GM12865 (cell line): ENCODE measurements around the gene UCN3.
"Not testable (repeated sequence)": the region's sequence is repeated elsewhere in the genome, so short reads cannot be mapped to it uniquely, and the experiment has no call there.

ENCODE experiments used
- DNase-seq: peaks from one replicate; pipeline ENCODE4 v3.0.0; 2010; ENCODE audit warnings: low read depth
- H3K4me3 ChIP-seq: 2 replicates; pipeline ENCODE4 v1.5.1; 2011; ENCODE audit warnings: mild to moderate bottlenecking, low read depth, low read length, control low read depth
- CTCF ChIP-seq: IDR thresholded peaks from 2 replicates; pipeline ENCODE4 v1.5.1; 2011; ENCODE audit warnings: low read length, control low read depth, low read depth, inconsistent platforms; ENCODE audit not compliant: insufficient read depth; ENCODE audit errors: missing control alignments

Gene UCN3

DNA sequence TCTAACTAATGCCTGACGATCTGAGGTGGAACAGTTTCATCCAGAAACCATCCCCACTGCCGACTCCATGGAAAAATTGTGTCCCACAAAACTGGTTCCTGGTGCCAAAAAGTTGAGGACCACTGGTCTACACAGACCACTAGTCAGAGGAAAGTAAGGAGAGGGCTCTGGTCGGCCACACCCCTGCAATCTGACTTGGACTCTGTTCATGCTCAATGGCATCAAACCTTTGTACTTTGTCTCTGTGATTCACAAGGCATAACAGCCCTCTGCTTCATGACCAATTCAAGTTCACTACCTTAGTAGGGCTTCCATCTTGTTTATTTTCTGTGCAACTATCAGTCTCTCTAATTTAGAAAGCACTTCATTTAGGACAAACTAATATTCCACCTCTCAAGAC, 38.0 kb downstream of the UCN3 start:
- no peak for TF ChIP-seq CTCF

DNA sequence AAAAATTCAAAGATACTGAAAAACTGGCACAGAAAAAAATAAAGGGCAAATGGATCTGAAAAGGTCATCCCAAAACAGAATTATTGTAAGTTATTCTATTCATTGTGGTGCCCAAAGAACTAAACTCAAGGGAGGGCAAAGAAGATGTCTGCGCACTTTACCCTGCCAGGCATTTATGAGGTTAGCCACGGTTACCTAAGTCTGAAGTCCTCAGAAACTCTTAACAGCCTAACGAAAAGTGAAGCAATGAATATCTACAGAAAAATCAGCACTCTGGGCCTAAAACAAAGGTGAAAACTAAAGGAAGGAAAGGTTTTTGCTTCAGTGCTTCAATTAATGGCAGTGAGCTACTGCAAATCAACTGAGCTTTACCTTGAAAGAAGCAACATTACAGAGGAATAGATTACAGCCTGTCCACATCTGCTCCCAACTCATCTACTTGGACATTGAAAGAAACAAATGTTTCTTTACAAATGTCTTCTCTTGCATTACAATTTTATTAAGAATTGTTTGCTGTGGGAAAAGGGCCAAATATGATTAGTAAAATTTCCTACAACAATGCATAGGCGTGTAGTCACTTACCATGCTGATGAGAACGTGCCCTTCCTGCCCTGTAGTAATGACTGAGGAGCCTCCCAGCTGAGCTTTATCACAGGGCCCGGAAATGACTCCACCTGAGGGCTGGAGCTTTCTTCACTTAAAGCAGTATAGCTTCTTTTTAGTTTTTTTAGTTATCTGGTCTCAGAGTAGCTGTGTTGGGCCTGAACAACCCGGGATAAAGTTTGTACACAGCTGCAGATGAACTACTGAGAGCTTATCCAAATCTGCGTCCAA, 39.7 kb downstream of the UCN3 start, which contains the start of gene TUBAL3:
Gene TUBAL3, minus strand, starts transcription at position 621 of the 834 bp plus-strand sequence. Its CDS starts 36 bp downstream, at position 585.
- H3K4me3 ChIP-seq: no peak within 1 kb of the TSS
- TF ChIP-seq CTCF: no peak
- no peak for DNase-seq

More for the DNA sequence above, 38.0 kb downstream of the UCN3 start:
- no peak overlapping the region for H3K4me3 ChIP-seq
- no peak for DNase-seq

GRCh38 chr10:5406918-5407317, 42.2 kb downstream of the UCN3 start:
- DNase-seq: no peak
- no peak for TF ChIP-seq CTCF
- no peak overlapping the region for H3K4me3 ChIP-seq

DNA sequence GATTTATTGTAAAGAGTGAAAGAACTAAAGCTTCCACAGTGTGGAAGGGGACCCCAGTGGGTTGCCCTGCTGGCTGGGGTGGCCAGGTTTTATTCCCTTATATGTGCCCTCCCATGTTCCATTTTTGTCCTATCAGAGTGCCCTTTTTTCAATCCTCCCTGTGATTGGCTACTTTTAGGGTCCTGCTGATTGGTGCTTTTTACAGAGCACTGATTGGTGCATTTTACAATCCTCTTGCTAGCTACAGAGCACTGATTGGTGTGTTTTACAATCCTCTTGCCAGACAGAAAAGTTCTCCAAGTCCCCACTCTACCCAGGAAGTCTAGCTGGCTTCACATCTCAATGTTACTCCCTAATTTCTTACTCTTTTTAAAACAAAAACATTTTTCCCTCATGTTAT, 46.0 kb downstream of the UCN3 start:
- not testable (repeated sequence) for H3K4me3 ChIP-seq, DNase-seq

DNA sequence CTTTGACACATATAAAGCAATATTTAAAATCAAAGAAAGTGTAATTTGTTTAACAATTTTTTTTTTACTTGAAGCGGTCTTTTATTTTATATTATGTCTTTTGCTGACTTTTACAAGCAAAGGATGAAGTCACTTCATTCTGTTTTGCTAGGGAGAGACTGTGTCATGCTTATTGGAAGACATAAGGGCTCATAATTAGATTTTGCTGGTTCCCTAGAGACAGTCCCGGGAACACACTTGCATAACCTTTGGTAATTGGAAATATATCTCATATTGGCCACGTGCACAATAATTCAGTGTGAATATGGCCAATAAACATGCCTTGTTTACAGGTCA, 47.1 kb downstream of the UCN3 start:
- peak overlapping the region; percentile 88 for H3K4me3 ChIP-seq

GRCh38 chr10:5412277-5412941, 47.6 kb downstream of the UCN3 start, which contains the start of gene NET1:
TSS of gene NET1 (plus strand) at chr10:5412557. CDS start at chr10:5412693, 136 bp downstream.
- TF ChIP-seq CTCF: no peak
- H3K4me3 ChIP-seq: peak within 1 kb of the TSS; percentile 88
- DNase-seq: peak; percentile 85

More for the DNA sequence above, 47.1 kb downstream of the UCN3 start:
- no peak for TF ChIP-seq CTCF
- DNase-seq: peak; percentile 3

GRCh38 chr10:5413012-5413938, 48.5 kb downstream of the UCN3 start:
- peak overlapping the region; percentile 88 for H3K4me3 ChIP-seq
- peak; percentile 9 for DNase-seq
- no peak for TF ChIP-seq CTCF
